ENCODE measurements around the gene NSG1.

Gene NSG1

DNA sequence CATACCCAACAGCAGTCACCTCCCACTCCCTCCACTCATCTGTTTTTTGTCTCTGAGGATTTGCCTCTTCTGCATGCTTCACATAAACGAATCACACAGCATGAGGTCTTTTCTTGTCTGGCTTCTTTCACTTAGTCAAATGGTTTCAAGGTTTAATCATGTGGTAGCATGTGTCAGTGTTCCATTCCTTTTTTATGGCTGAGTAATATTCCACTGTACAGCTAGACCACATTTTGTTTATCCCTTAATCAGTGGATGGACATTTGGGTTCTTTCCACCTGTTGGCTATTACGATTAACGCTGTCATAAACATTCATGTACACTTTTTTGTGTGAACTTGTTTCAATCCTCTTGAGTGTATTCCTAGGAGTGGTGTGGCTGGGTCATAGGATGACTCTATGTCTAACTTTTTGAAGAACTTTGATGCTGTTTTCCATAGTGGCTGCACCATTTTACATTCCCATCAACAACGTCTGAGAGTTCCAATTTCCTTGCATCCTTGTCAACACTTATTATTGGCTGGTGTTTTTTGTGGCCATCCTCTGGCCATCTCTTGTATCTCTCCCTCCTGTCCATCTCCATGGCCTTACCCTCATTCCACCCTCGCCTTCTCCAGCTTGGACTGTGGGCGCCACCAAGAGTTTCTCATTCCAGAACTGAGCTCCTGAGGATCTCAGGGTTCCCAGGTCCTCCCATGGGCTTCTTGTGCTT is 12.4 kb upstream of the NSG1 start:
- no peak for DNase-seq (ENCODE audit: low read depth)

- DNase-seq (ENCODE audit: low read depth): no peak
Measured at GRCh38 chr4:4376074-4376473, 10.8 kb upstream of the NSG1 start.

DNA sequence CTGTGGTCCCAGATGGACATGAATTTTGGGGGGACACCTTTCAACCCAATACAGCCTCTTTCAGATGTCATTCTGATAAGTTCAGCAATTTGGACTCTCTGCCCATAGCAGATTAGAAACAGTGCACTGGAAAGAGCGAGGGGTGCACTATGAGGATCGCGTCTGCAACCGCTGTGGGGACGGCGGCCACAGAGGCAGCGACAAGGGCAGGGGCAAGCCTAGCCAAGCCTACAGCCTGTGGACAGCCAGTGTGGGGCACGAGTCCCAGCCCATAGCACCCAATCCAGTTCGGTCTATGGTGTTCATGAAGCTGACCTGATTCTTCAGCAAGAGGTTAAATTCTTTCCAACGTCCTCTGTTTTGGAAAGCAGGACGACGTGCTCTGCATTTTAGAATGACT is 9.7 kb upstream of the NSG1 start:
- no peak for DNase-seq (ENCODE audit: low read depth)

GRCh38 chr4:4377732-4378460 is 9.0 kb upstream of the NSG1 start:
- no peak for DNase-seq (ENCODE audit: low read depth)

GRCh38 chr4:4379540-4380087 is 7.3 kb upstream of the NSG1 start:
- DNase-seq (ENCODE audit: low read depth): no peak

DNA sequence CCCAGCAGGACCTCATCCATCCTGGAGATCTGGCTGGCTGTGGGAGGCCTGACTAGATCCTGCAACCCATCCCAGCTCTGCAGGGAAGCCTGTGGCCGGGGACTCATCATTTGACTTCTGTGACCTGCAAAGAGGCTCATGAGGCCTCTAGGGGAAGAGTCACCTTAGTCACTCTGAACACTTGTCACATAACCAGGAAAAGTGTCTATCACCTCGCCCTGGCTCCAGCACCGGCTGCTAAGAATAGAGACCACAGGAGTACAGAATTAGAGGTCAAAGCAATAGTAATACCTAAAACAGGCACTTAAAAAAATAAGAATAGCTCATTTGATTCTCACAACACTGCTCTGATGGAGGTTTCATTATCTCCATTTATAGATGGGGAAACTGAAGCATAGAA is 3.8 kb upstream of the NSG1 start:
- no peak for DNase-seq (ENCODE audit: low read depth)

DNA sequence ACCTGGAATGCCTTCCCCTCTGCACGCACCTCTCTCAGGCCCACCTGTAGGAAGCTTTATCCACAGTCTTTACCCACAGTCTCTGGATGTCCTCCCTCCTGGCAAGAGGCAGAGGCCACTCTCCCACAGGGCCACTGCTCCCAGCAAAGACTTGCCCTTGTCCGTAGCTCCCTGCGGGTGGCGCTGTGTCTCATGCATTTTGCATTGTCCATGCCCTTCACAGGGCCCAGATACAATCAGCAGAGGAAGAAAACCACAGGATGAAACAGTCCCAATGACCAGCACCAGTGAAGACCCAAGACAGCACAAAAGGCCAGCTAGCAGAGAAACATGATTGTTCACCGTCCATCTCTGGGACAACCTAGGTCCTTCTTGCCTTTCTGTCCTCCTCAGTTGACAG is 2.1 kb upstream of the NSG1 start:
- no peak for DNase-seq (ENCODE audit: low read depth)

GRCh38 chr4:4385729-4386295 is 1.1 kb upstream of the NSG1 start:
- no peak for DNase-seq (ENCODE audit: low read depth)

GRCh38 chr4:4386296-4386735 is 586 bp upstream of the NSG1 start:
- peak; percentile 7 for DNase-seq (ENCODE audit: low read depth)

GRCh38 chr4:4387531-4388310 is 819 bp downstream of the NSG1 start:
- no peak for DNase-seq (ENCODE audit: low read depth)

GRCh38 chr4:4388311-4388790 is 1.4 kb downstream of the NSG1 start:
- DNase-seq (ENCODE audit: low read depth): no peak

GRCh38 chr4:4388836-4389575 is 2.1 kb downstream of the NSG1 start:
- DNase-seq (ENCODE audit: low read depth): no peak

DNA sequence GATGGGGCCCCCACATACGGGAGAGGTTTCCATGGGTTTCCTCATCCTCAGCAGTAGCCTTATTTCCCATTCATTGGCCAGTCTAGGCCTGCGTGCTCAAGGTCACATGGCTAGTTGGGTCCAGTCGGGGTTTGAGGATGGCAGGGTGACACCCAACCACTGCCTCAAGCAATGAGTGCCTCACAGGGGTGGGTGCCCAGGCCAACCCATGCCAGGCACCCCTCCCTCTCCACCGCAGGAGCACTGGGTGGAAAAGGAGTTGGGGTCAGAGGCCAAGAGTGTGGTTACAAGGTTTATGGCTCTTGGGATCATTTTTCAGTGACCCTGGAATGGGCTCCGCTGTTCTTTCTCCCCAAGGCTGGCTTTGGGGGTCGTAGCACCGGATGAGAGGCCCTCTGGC is 3.1 kb downstream of the NSG1 start:
- no peak for DNase-seq (ENCODE audit: low read depth)

DNA sequence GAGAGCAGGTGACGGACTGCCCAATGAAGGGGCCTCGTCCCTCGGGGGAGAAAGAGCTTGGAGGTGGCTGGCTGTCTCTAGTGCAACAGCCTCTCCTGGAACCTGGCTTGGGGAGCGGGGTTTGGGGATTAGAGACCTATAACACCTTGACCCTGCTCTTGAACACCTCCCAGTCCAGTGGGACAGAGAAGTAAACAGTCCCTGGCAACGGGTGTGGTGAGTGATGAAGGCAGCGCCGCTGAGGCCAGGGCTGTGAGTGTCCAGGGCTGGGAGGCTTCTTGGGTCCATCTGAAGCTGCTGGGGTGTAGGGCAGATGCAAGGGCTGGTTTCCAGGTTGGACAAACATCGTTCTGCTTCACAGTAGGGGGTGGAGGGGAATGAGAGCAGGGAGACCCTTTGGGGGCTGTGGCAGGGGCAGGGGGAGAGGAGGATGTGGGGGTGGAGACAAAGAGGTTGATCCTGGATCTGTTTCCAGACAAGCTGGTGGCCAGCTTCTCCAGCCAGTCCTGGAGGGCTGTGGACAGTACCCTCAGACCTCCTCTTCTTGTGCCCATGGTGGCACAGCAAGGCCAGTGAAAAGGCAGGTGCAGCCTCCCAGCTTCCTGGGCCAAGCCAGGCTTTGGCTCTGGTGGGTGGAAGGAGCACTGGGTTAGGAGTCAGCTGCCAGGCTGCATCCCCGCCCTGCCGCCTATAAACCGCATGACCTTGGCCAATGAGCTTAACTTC is 3.8 kb downstream of the NSG1 start:
- DNase-seq (ENCODE audit: low read depth): no peak

DNA sequence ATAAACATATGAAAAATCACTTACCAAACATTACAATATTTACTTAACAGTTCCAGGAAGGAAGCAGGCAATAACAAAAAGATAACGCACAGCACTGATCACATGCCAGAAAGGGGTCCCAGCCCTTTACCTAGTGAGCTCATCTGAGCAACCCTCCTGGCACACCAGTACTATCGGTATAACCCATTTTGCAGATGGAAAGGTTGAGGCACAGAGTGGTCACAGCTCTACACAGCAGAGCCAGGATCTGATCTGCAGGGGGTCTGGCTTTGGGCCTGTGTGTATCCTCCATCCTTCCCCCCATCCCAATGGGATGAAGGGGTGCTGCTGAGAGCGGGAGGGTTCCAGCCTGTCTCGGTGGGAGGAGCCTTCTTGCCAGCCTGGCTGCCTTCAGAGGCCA is 5.0 kb downstream of the NSG1 start:
- no peak for DNase-seq (ENCODE audit: low read depth)

DNA sequence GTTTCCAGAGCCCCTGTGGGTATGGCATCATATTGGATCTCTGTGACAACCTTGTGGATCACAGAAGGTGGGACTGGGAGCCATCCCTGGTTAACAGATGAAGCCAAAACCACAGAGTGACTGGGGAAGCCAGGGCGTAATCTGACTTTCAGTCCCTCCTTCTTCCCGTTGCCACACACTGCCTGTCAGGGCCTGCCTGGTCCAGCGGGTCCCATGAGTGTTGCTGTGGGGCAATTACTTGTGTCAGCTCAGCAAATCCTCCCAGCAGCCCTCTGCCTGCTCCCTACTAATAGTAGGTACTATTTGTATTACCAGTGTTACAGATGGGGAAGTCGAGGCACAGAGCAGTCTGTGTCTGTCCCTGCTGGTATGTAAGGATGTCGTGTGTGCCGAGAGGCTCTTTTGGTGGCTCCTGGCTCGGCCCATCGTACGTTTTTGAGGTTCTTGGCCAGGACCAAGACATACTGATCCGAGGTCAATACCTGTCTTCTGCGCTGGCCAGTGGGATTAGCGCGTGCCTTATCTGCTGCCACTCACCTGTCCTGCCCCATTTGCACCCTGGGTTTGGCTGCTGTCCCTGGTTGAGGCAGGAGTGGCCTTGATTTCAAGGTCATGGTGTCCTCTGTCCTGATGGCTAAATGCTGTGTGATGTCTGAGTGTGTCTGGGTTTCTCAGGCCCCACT is 5.7 kb downstream of the NSG1 start:
- DNase-seq (ENCODE audit: low read depth): no peak

- no peak for DNase-seq (ENCODE audit: low read depth)
Measured at GRCh38 chr4:4394644-4395043, 7.7 kb downstream of the NSG1 start.

DNA sequence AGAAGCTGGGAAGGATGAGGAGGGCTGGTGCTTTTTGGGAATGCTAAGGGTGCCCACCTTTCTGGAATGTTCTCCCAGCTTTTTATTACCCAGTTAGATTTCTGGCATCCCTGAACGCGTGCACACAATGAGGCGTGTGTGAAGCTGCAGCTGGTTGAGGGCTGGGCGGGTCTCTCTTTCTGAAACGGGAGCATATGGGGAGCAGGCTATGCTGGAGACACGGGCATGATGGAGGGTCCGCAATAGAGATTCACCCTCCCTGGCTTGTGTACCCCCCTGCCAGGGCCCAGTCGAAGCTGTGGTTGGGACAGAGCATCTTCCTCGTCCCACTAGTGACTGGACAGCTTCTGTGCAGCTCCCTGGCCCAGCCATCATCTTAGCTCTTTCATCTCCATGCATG is 8.5 kb downstream of the NSG1 start:
- DNase-seq (ENCODE audit: low read depth): no peak

- DNase-seq (ENCODE audit: low read depth): no peak
Measured at GRCh38 chr4:4395849-4396627, 9.1 kb downstream of the NSG1 start.
